ENCODE measurements around the gene BATF. TPM values are rescaled to one million over a fixed set of nuclear protein-coding genes. Genes with fewer than 3 reads are reported as not detected.

BATF gene
- total RNA-seq, 2 experiments from 2014 or later, result 0.98 to 1.5 TPM

- intact Hi-C loops (cut with micrococcal nuclease; ENCODE audit: unreplicated experiment), result no loop called here
- DNase-seq (ENCODE audit: low spot score), result no peak
- POLR2A ChIA-PET, result no interaction called here
- no peaks in the 10 kb centered on the region for H3K9me2 ChIP-seq (ENCODE audit: insufficient read depth, low read length)
- no peak overlapping the region for H3K4me2 ChIP-seq (ENCODE audit: low read length)
- no peaks in the 10 kb centered on the region; the same call in 1 of the 2 replicates for H4K20me1 ChIP-seq (ENCODE audit: insufficient read depth, low read length)
- H2AFZ ChIP-seq (ENCODE audit: low read length), result no peak overlapping the region
- no peaks in the 10 kb centered on the region for H3K36me3 ChIP-seq (ENCODE audit: insufficient read depth, low read length)
- no peak for TF ChIP-seq EZH2phosphoT487 (IDR thresholded peaks at IDR 0.05; ENCODE audit: borderline replicate concordance, low read depth, low read length)
- TF ChIP-seq CTCF (conservative IDR thresholded peaks at IDR 0.05; ENCODE audit: low read length), result no peak
- H3K9me3 ChIP-seq (ENCODE audit: low read length), result no peaks in the 10 kb centered on the region
- no peaks in the 10 kb centered on the region for H3K79me2 ChIP-seq (ENCODE audit: insufficient read depth, low read depth, low read length)
- CTCF ChIA-PET (ENCODE audit: unreplicated experiment), result interaction anchor here (0.6 kb wide), 1 partner anchor 46 kb away, joined by 3 read pairs; no protein-coding TSS in a partner anchor
- H3K4me1 ChIP-seq (ENCODE audit: insufficient read depth, low read length, poor library complexity, severe bottlenecking), result no peaks in the 10 kb centered on the region
- no peak overlapping the region for H3K4me3 ChIP-seq (ENCODE audit: low read depth, low read length, poor library complexity, severe bottlenecking)
- H3K27ac ChIP-seq (ENCODE audit: low read depth, low read length, poor library complexity, severe bottlenecking), result no peak overlapping the region
- no TSS peak for BruUV-seq (replicated peaks)
Measured at GRCh38 chr14:75531660-75532317, 9.5 kb downstream of the BATF start.

GRCh38 chr14:75533791-75534555 lies 11.7 kb downstream of the BATF start:
- no peaks in the 10 kb centered on the region; the same call in 1 of the 2 replicates for H4K20me1 ChIP-seq (ENCODE audit: insufficient read depth, low read length)
- no peak overlapping the region for H3K4me2 ChIP-seq (ENCODE audit: low read length)
- POLR2A ChIA-PET, result interaction anchor here (0.6 kb wide), 1 partner anchor 106 kb away, joined by 3 read pairs; no protein-coding TSS in a partner anchor
- no peaks in the 10 kb centered on the region for H3K9me2 ChIP-seq (ENCODE audit: insufficient read depth, low read length)
- no peaks in the 10 kb centered on the region for H3K4me1 ChIP-seq (ENCODE audit: insufficient read depth, low read length, poor library complexity, severe bottlenecking)
- no peak overlapping the region for H3K4me3 ChIP-seq (ENCODE audit: low read depth, low read length, poor library complexity, severe bottlenecking)
- BruUV-seq (replicated peaks), result no TSS peak
- TF ChIP-seq CTCF (conservative IDR thresholded peaks at IDR 0.05; ENCODE audit: low read length) (no peak), EZH2phosphoT487 (IDR thresholded peaks at IDR 0.05; ENCODE audit: borderline replicate concordance, low read depth, low read length) (no peak)
- H3K36me3 ChIP-seq (ENCODE audit: insufficient read depth, low read length), result no peaks in the 10 kb centered on the region
- H2AFZ ChIP-seq (ENCODE audit: low read length), result no peak overlapping the region
- CTCF ChIA-PET (ENCODE audit: unreplicated experiment), result no interaction called here
- no peak for DNase-seq (ENCODE audit: low spot score)
- H3K27ac ChIP-seq (ENCODE audit: low read depth, low read length, poor library complexity, severe bottlenecking), result no peak overlapping the region
- no peaks in the 10 kb centered on the region for H3K79me2 ChIP-seq (ENCODE audit: insufficient read depth, low read depth, low read length)
- intact Hi-C loops (cut with micrococcal nuclease; ENCODE audit: unreplicated experiment), result no loop called here
- no peaks in the 10 kb centered on the region for H3K9me3 ChIP-seq (ENCODE audit: low read length)
